ENCODE measurements around the gene HP1BP3. TPM values are rescaled to one million over a fixed set of nuclear protein-coding genes. Genes with fewer than 3 reads are reported as not detected.
"Not testable (repeated sequence)": the region's sequence is repeated elsewhere in the genome, so short reads cannot be mapped to it uniquely, and the experiment has no call there.

Gene HP1BP3
- total RNA-seq, 2 donors from 2014 or later = 182 to 347 TPM

DNA sequence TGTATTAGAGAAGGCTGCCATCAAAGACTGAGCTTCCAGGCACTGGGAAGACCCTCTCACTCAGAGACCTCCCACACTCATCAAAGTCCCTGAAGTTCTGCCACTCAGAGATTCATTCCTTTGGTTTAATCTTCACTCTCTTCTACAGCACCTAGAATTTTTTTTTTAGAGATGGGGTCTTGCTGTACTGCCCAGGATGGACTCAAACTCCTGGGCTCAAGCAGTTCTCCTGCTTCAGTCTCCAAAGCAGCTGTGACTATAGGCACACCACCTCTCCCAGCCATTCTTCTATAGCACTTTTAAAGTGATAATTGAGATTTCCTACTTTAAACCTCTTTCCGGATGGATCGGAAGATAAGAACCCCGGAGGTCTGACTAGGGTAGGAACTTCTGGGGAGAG, 3.7 kb upstream of the HP1BP3 start:
- Mint-ChIP-seq H3K27ac (no peak overlapping the region), H3K36me3 (peaks cover 5% of the 10 kb centered on the region), H3K9me3 (no peaks in the 10 kb centered on the region), H3K4me1 (ENCODE audit: low read depth in 2 of 2) (peaks cover 9 to 16% of the 10 kb centered on the region in 2 donors), H3K27me3 (no peaks in the 10 kb centered on the region), H3K4me3 (no peak overlapping the region)
- DNase-seq (ENCODE audit: low spot score) (no peak), ATAC-seq (no peak)

DNA sequence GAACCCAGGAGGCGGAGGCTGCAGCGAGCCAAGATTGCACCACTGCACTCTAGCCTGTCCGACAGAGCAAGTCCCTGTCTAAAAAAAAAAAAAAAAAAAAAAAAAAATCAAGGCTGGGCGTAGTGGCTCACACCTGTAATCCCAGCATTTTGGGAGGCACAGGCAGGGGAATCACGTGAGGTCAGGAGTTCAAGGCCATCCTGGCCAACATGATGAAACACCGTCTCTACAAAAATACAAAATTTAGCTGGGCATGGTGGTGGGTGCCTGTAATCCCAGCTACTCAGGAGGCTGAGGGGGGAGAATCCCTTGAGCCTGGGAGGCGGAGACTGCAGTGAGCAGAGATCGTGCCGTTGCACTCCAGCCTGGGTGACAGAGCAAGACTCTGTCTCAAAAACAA, 2.5 kb upstream of the HP1BP3 start:
- not testable (repeated sequence) for H3K36me3 Mint-ChIP-seq; DNase-seq (ENCODE audit: low spot score); H3K4me3 Mint-ChIP-seq; ATAC-seq; H3K27me3 Mint-ChIP-seq; H3K27ac Mint-ChIP-seq; H3K9me3 Mint-ChIP-seq
- peaks cover 15 to 26% of the 10 kb centered on the region in 2 donors for H3K4me1 Mint-ChIP-seq (ENCODE audit: low read depth in 2 of 2)

DNA sequence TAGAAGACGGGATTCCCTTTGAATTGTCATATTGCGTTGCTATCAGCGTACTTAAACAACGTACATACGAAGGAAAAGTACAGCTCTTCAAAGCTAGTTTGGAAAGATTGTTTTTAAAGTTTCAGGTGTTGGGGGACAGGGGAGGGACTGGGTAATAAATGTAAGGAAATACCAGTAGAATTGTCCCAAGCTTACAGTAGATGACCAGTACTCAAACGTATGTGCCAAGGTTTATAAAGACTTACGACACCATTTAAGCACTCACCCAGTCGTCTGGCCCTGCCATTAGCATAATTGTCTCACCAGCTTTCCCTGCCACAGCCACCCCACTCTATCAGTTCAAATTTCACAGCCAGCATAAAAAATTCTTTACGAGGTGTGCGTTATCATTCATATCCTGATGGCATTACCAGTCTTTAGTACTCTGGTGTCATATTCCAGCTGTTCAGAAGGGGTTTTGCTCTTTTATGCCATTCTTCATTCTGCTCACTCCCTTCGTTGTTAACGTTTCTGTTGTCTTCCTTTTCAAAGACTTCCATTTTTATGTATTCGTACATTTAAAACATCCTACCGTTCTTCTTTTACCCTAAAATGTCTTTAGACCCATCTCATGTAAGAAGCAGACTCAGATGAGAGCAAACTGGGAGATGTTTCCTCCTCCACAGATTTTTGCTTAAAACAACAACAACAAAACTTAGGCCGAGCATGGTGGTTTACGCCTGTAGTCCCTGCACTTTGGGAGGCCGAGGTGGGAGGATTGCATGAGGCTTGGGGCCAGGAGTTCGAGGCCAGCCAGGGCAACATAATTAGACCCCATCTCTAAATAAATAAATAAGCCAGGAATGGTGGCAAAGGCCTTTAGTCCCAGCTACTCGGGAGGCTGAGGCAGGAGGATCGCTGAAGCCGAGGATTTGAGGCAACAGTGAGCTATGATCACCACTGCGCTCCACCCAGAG, 1.0 kb upstream of the HP1BP3 start:
- DNase-seq (ENCODE audit: low spot score) (no peak), ATAC-seq (no peak)
- H3K27me3 Mint-ChIP-seq = no peaks in the 10 kb centered on the region
- H3K9me3 Mint-ChIP-seq = no peaks in the 10 kb centered on the region
- H3K4me3 Mint-ChIP-seq = peak overlapping the region; percentile 91
- peaks cover 20 to 32% of the 10 kb centered on the region in 2 donors for H3K4me1 Mint-ChIP-seq (ENCODE audit: low read depth in 2 of 2)
- H3K36me3 Mint-ChIP-seq = peaks cover 9% of the 10 kb centered on the region
- peak overlapping the region; percentile 95 to 97 for H3K27ac Mint-ChIP-seq

DNA sequence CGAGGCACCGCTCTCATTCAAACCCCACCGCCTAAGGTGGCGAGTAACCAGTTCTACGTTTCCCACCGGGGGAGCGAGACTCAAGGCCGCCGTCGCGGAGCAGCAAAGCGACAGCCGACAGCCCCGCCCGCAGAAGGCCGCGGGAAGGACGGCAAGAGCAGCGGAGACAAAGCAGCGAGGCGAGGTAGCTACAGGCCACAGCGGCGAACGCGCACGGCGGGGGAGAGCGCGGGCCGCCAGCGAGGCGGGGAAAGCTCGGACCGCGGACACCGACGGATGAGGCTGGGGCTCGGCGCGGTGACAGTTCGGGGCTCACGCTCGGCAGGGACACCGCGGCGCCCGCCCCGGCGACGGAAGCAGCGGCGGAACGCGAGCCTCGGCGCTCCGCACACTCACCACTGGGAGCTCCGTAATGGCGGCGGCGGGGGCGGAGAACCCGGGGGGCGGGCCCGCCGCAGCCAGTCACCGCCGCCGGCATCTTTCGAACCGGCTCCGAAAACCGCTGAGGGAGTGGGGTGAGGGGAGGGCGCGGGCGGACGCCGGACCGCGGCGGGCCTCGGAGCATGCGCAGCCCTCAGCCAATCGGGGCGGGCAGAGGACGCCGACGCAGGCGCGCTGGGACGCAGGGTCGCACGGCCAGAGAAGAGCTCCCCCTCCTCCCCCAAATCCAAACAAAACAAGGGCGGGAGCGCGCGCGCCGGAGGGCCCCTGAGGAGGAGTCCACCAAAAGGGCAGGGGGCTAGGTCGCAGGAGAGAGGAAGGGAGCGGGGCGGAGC, 666 bp downstream of the HP1BP3 start:
- peak; percentile 89 to 92 for ATAC-seq

DNA sequence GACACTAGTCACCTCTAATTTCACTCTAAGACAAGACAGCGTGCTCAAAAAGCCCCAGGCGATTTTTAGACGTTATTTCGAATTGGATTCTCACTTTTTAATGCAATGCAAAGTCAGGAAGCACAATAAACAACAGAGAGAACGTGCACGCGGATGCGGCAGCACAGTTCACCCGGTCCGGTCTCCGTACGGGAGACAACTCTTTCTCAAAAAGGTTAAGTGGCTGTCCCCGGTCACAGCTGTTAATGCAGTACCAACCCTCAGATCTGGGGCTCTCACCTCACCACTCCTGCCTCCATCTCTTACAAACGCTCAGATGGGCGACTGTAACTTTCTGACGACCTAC, 1.2 kb downstream of the HP1BP3 start:
- Mint-ChIP-seq H3K27ac (peak overlapping the region; percentile 94 to 97), H3K36me3 (peaks cover 9% of the 10 kb centered on the region), H3K9me3 (no peaks in the 10 kb centered on the region), H3K27me3 (no peaks in the 10 kb centered on the region), H3K4me1 (ENCODE audit: low read depth in 2 of 2) (peaks cover 24 to 37% of the 10 kb centered on the region in 2 donors), H3K4me3 (peak overlapping the region; percentile 91)
- ATAC-seq (peak in 1 of 2 donors; percentile 1), DNase-seq (ENCODE audit: low spot score) (peak; percentile 62)

More for the DNA sequence above, 666 bp downstream of the HP1BP3 start:
- H3K9me3 Mint-ChIP-seq = no peaks in the 10 kb centered on the region
- H3K27ac Mint-ChIP-seq = peak overlapping the region; percentile 94 to 97
- no peaks in the 10 kb centered on the region for H3K27me3 Mint-ChIP-seq
- peak; percentile 97 for DNase-seq (ENCODE audit: low spot score)
- H3K4me3 Mint-ChIP-seq = peak overlapping the region; percentile 91
- H3K4me1 Mint-ChIP-seq (ENCODE audit: low read depth in 2 of 2) = peaks cover 20 to 32% of the 10 kb centered on the region in 2 donors
- H3K36me3 Mint-ChIP-seq = peaks cover 9% of the 10 kb centered on the region

DNA sequence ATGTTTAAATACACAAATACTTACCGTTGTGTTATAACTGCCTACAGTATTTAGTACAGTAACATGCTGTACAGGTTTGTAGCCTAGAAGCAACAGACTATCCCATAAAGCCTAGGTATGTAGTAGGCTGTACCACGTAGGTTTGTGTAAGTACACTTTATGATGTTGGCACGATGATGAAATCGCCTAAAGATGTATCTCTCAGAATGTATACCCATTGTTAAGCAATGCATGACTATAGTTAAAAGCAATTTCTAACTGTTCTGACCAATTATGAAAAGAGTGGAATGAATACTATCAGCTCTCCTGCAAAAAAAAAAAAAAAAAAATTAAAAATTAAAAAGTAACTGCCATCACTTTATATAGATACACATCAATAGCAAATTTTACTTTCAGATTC, 11.4 kb downstream of the HP1BP3 start:
- H3K9me3 Mint-ChIP-seq = no peaks in the 10 kb centered on the region
- DNase-seq (ENCODE audit: low spot score) (no peak), ATAC-seq (peak in 1 of 2 donors; percentile 46)
- peaks cover 30% of the 10 kb centered on the region for H3K36me3 Mint-ChIP-seq
- no peaks in the 10 kb centered on the region for H3K27me3 Mint-ChIP-seq
- H3K4me1 Mint-ChIP-seq (ENCODE audit: low read depth in 2 of 2) = peaks cover 8 to 10% of the 10 kb centered on the region in 2 donors
- no peak overlapping the region for H3K4me3 Mint-ChIP-seq
- no peak overlapping the region for H3K27ac Mint-ChIP-seq

DNA sequence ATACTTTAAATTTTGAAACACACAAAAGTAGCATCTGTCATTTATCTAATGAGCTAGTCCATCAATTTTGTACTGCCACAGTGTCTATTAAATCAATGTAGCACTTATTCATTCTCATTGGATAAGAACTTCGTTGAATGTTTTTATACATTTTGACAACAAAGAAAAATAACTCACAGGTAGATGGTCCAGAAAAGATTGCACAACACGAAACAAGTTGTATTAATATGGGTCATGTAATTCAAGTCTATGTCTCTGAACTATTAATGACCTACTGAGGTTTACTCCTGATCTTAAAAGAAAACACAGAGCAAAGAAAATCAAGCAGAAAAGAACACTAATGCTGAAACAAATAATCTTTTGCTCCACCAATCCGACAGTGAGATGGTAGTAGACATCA, 15.3 kb downstream of the HP1BP3 start:
- Mint-ChIP-seq H3K4me3 (no peak overlapping the region), H3K4me1 (ENCODE audit: low read depth in 2 of 2) (peaks cover 4 to 6% of the 10 kb centered on the region in 2 donors), H3K27me3 (no peaks in the 10 kb centered on the region), H3K27ac (no peak overlapping the region), H3K36me3 (peaks cover 21% of the 10 kb centered on the region), H3K9me3 (no peaks in the 10 kb centered on the region)
- ATAC-seq (no peak), DNase-seq (ENCODE audit: low spot score) (no peak)

DNA sequence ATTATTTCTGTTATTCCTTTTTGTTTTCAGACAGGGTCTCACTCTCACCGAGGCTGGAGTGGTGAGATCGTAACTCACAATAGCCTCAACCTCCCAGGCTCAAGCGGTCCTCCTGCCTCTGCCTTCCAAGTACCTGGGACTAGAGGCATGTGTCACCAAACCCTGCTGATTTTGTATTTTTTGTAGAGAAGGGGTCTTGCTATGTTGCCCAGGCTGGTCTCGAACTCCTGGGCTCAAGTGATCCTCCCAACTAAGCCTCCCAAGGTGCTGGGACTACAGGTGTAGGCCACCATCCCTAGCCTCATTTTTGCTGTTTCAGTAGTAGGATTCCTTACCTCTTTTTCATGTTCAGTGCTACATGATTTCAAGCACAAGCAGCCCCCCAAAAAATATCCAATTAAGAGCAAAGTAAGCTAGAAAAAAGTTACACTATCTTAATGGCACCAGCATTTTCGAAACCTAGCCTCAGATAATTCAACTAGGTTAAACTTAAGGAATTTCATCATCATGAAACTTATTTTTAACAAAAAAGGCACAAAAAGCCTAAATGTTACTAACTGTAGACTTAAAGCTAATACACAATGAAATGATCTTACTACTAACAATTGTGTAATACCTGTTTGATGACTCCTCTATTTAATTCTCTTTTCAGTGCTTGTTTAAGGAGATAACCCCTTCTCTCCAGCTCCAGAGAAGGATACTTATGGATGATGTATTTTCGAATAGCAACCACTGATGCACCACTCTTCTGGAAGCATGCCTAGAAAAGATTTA, 16.6 kb downstream of the HP1BP3 start:
- no peaks in the 10 kb centered on the region for H3K4me1 Mint-ChIP-seq (ENCODE audit: low read depth in 2 of 2)
- no peaks in the 10 kb centered on the region for H3K27me3 Mint-ChIP-seq
- H3K9me3 Mint-ChIP-seq = no peaks in the 10 kb centered on the region
- peaks cover 27% of the 10 kb centered on the region for H3K36me3 Mint-ChIP-seq
- DNase-seq (ENCODE audit: low spot score) = no peak
- no peak overlapping the region for H3K27ac Mint-ChIP-seq
- H3K4me3 Mint-ChIP-seq = no peak overlapping the region
- ATAC-seq = no peak

DNA sequence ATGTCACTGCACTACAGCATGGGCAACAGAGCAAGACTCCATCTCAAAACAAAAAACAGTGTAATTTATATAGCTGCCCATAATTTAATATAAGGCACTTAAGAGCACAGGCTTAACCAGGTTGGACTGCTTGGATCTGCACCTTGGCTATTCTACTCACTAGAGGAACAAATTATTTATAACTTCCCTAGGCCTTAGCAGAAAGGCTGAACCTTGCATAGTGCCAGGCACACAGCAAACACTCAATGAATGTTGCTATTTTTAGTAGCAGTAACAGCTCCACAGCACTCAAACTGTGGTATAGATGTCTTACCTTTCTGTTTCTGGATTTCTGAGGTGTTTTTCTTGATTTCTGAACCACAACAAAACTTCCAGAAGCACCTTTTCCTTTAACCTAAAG, 19.8 kb downstream of the HP1BP3 start:
- Mint-ChIP-seq H3K4me3 (no peak overlapping the region), H3K4me1 (ENCODE audit: low read depth in 2 of 2) (no peaks in the 10 kb centered on the region), H3K36me3 (peaks cover 22% of the 10 kb centered on the region), H3K27me3 (no peaks in the 10 kb centered on the region), H3K9me3 (no peaks in the 10 kb centered on the region), H3K27ac (no peak overlapping the region)
- ATAC-seq (no peak), DNase-seq (ENCODE audit: low spot score) (no peak)

DNA sequence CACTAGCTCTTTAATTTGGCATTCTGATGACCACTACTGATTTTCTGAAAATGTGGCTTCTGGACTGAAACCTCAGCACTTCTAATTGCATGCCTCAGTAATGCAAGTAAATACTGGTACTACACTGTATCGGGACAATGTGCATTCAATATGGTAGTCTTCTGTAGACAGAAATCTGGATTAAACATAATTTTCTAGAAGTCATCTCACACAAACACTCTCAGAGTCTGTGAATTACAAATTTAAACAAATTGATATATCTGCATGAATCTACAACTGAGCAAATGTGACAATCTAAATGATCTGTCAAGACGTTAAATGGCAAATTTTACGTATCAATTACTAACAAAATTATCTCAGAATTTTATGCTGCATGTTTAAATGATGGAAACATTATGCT, 23.7 kb downstream of the HP1BP3 start:
- ATAC-seq = no peak

DNA sequence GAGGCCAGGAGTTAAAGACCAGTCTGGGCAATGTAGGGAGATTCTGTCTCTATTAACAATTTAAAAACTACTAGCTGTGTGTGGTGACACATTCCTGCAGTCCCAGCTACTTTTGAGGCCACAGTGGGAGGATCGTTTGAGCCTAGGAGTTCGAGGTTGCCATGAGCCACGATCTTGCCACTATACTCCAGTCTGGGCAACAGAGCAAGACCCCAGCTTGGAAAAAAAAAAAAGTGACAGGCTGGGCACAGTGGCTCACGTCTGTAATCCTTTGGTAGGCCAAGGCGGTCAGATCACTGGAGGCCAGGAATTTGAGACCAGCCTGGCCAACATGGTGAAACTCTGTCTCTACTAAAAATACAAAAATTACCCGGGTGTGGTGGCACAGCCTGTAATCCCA, 26.8 kb downstream of the HP1BP3 start:
- no peak for DNase-seq (ENCODE audit: low spot score)
- Mint-ChIP-seq H3K36me3 (peaks cover 29% of the 10 kb centered on the region), H3K27me3 (no peaks in the 10 kb centered on the region), H3K27ac (peak overlapping the region in 1 of 2 donors; percentile 34), H3K4me3 (no peak overlapping the region), H3K9me3 (no peaks in the 10 kb centered on the region), H3K4me1 (ENCODE audit: low read depth in 2 of 2) (no peaks in the 10 kb centered on the region)
- no peak for ATAC-seq

More for the DNA sequence above, 23.7 kb downstream of the HP1BP3 start:
- Mint-ChIP-seq H3K27me3 (no peaks in the 10 kb centered on the region), H3K9me3 (no peaks in the 10 kb centered on the region), H3K27ac (no peak overlapping the region), H3K36me3 (peaks cover 29% of the 10 kb centered on the region), H3K4me1 (ENCODE audit: low read depth in 2 of 2) (no peaks in the 10 kb centered on the region), H3K4me3 (no peak overlapping the region)
- DNase-seq (ENCODE audit: low spot score) = no peak

DNA sequence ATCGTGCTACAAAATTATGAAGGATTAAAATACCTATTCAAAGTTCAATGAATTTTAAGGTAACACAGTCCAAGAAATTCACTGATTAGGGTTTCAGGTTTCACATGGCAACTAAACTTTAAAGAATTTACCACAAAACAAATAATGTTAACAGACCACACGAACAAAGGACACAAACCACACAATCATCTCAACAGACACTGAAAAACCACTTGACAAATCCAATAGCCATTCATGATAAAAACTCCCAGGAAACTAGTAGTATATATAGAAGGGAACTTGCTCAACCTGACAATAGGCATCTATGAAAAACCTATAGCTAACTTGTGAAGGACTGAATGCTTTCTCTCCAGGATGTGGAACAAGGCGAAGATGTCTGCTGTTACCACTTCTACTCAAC, 33.5 kb downstream of the HP1BP3 start:
- Mint-ChIP-seq H3K36me3 (peaks cover 16% of the 10 kb centered on the region), H3K4me3 (no peak overlapping the region)

DNA sequence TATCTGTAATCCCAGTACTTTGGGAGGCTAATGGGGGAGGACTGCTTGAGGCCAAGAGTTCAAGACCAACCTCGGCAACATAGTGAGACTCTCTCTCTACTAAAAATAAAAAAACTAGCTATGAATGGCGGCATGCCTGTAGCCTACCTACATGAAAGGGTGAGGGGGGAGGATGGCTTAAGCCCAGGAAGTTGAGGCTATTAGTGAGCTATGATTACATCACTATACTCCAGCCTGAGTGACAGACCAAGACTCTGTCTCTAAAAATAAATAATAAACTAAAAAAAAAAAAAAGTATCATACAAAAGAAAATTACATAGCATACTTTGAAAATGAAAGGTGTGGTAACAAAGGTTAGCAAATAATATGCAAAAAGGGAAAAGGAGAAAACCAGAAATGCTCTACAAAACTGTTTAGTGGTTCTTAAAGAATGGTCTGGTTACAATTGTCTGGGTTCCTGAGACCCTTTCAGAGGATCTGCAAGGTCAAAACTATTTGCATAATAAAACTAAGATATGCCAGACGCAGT, 35.6 kb downstream of the HP1BP3 start:
- Mint-ChIP-seq H3K9me3 (no peaks in the 10 kb centered on the region), H3K27ac (no peak overlapping the region), H3K27me3 (no peaks in the 10 kb centered on the region), H3K36me3 (peaks cover 16% of the 10 kb centered on the region), H3K4me1 (ENCODE audit: low read depth in 2 of 2) (peaks cover 6 to 8% of the 10 kb centered on the region in 2 donors), H3K4me3 (no peak overlapping the region)
- no peak for DNase-seq (ENCODE audit: low spot score)
- no peak for ATAC-seq

More for the DNA sequence above, 33.5 kb downstream of the HP1BP3 start:
- ATAC-seq (no peak), DNase-seq (ENCODE audit: low spot score) (no peak)
- Mint-ChIP-seq H3K4me1 (ENCODE audit: low read depth in 2 of 2) (peaks cover 6 to 8% of the 10 kb centered on the region in 2 donors), H3K9me3 (no peaks in the 10 kb centered on the region), H3K27me3 (no peaks in the 10 kb centered on the region), H3K27ac (no peak overlapping the region)

Data from natural killer cell treated with Interleukin-12 subunit alpha and Interleukin-12 subunit beta and Interleukin-15 and Interleukin-18, amount 100 ng/mL, for 72 hours (primary cell).